ENCODE measurements around the gene VCP.
A peak's percentile ranks its signal among the peaks of the same experiment; 100 is the strongest.

VCP gene

DNA sequence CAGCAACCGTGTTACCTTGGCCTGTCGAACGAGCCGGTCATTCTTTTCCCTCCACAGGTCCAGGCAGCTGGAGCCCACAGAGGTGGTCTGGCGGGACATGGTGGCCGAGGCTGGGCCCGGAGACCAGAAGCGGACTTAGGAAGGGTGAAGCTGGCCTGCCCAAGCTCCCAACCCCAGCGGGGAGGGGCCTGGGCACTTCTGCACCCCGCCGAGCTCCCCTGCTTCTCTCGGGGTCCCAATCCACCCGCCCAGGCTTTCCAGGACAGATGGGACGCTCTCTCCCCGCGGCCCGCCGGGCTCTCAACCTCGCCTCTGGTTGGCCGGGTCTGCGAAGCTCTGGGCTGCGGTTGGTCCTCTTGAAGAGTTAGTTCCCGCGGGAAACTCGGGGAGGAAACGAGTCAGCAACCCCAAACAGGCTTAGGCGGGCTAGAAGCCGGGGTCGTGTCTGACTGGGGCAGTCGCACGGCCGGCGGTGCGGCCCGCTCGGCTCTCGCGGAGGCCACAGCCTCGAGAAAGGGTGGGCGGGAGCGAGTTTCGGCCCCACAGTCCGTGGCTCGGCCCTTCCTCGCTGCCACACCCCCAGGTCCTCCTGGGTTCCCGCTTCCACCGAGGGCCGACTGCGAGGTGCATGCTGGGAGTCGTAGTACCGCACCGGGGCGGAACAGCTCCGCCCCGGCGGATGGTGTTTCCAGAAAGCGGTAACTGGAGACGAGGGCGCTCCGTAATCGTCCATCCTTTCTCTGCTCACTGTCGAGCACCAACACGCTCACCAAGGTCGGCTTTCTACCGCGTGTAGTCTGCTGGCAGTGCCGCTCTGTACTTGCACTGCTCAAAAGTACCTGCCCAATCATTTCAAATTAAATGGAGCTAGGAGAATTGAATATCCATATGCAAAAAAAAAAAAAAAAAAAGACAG, 7.3 kb upstream of the VCP start, which contains the start of gene FANCG (continued):
- TF ChIP-seq ZFP41 (tag by site-specific recombination; IDR thresholded peaks at IDR 0.05; ENCODE audit: borderline replicate concordance), result no peak
- TF ChIP-seq REPIN1 (tag by site-specific recombination; IDR thresholded peaks at IDR 0.05; ENCODE audit: low read depth), result no peak
- TF ChIP-seq ZXDB (tag by site-specific recombination; IDR thresholded peaks at IDR 0.05), result peak; percentile 86
- no peak for TF ChIP-seq ZNF239 (tag by site-specific recombination; IDR thresholded peaks at IDR 0.05)
- TF ChIP-seq ZIC2 (tag by site-specific recombination; IDR thresholded peaks at IDR 0.05), result peak; percentile 36; the same call in 1 of the 2 replicates
- peak; percentile 67 for TF ChIP-seq ZNF660 (tag by site-specific recombination; IDR thresholded peaks at IDR 0.05)
- TF ChIP-seq SALL2 (tag by site-specific recombination; IDR thresholded peaks at IDR 0.05; ENCODE audit: borderline replicate concordance), result no peak
- no peak for TF ChIP-seq ZNF155 (tag by site-specific recombination; IDR thresholded peaks at IDR 0.05)
- TF ChIP-seq ZNF174 (tag by site-specific recombination; IDR thresholded peaks at IDR 0.05), result no peak
- no peak for TF ChIP-seq ZNF324 (tag by site-specific recombination; IDR thresholded peaks at IDR 0.05)
- no peak for TF ChIP-seq HOXD13 (CRISPR knock-in tag; IDR thresholded peaks at IDR 0.05; ENCODE audit: borderline replicate concordance)
- TF ChIP-seq ZNF654 (tag by site-specific recombination; IDR thresholded peaks at IDR 0.05; ENCODE audit: low read depth), result no peak
- TF ChIP-seq ZBTB1 (tag by site-specific recombination; IDR thresholded peaks at IDR 0.05), result no peak
- 0 out of 2 replicates have a peak, but pooled peaks have one; percentile 28 for TF ChIP-seq YY2 (tag by site-specific recombination; IDR thresholded peaks at IDR 0.05)
- TF ChIP-seq ZNF530 (tag by site-specific recombination; IDR thresholded peaks at IDR 0.05; ENCODE audit: low read depth), result no peak
- TF ChIP-seq ZNF529 (tag by site-specific recombination; IDR thresholded peaks at IDR 0.05; ENCODE audit: insufficient replicate concordance), result no peak
- TF ChIP-seq, protein P1, sequence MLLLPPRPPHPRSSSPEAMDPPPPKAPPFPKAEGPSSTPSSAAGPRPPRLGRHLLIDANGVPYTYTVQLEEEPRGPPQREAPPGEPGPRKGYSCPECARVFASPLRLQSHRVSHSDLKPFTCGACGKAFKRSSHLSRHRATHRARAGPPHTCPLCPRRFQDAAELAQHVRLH (tag by site-specific recombination; IDR thresholded peaks at IDR 0.05), result peak; percentile 39; the same call in 1 of the 2 replicates
- TF ChIP-seq ZNF175 (tag by site-specific recombination; IDR thresholded peaks at IDR 0.05), result no peak
- TF ChIP-seq GLIS1 (tag by site-specific recombination; IDR thresholded peaks at IDR 0.05), result 0 out of 2 replicates have a peak, but pooled peaks have one; percentile 28
- TF ChIP-seq ZNF560 (tag by site-specific recombination; IDR thresholded peaks at IDR 0.05; ENCODE audit: borderline replicate concordance), result no peak
- TF ChIP-seq ZSCAN23 (tag by site-specific recombination; IDR thresholded peaks at IDR 0.05), result no peak
- TF ChIP-seq, protein P2, sequence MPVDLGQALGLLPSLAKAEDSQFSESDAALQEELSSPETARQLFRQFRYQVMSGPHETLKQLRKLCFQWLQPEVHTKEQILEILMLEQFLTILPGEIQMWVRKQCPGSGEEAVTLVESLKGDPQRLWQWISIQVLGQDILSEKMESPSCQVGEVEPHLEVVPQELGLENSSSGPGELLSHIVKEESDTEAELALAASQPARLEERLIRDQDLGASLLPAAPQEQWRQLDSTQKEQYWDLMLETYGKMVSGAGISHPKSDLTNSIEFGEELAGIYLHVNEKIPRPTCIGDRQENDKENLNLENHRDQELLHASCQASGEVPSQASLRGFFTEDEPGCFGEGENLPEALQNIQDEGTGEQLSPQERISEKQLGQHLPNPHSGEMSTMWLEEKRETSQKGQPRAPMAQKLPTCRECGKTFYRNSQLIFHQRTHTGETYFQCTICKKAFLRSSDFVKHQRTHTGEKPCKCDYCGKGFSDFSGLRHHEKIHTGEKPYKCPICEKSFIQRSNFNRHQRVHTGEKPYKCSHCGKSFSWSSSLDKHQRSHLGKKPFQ (tag by site-specific recombination; IDR thresholded peaks at IDR 0.05), result no peak
- TF ChIP-seq GLIS2 (tag by site-specific recombination; IDR thresholded peaks at IDR 0.05), result peak; percentile 61
- TF ChIP-seq ZBTB21 (tag by site-specific recombination; IDR thresholded peaks at IDR 0.05), result no peak; the same call in 1 of the 2 replicates
- TF ChIP-seq OSR2 (tag by site-specific recombination; IDR thresholded peaks at IDR 0.05), result no peak
- TF ChIP-seq MZF1 (tag by site-specific recombination; IDR thresholded peaks at IDR 0.05; ENCODE audit: borderline replicate concordance), result no peak
- peak; percentile 99 for TF ChIP-seq ZBTB17 (tag by site-specific recombination; IDR thresholded peaks at IDR 0.05)
- peak; percentile 67; the same call in 1 of the 2 replicates for TF ChIP-seq ZNF561 (tag by site-specific recombination; IDR thresholded peaks at IDR 0.05; ENCODE audit: borderline replicate concordance)
- no peak for TF ChIP-seq ZNF404 (tag by site-specific recombination; IDR thresholded peaks at IDR 0.05)
- no peak for TF ChIP-seq ZNF658 (tag by site-specific recombination; IDR thresholded peaks at IDR 0.05)
- TF ChIP-seq TRIM28 (IDR thresholded peaks at IDR 0.05; ENCODE audit: borderline replicate concordance, low read length), result no peak
- TF ChIP-seq EGR2 (tag by site-specific recombination; IDR thresholded peaks at IDR 0.05; ENCODE audit: low read depth), result 0 out of 2 replicates have a peak, but pooled peaks have one; percentile 19
- TF ChIP-seq ZNF629 (tag by site-specific recombination; IDR thresholded peaks at IDR 0.05), result peak; percentile 57; the same call in 1 of the 2 replicates
- peak; percentile 91 for TF ChIP-seq ZNF121 (tag by site-specific recombination; IDR thresholded peaks at IDR 0.05)
- TF ChIP-seq, protein P3, sequence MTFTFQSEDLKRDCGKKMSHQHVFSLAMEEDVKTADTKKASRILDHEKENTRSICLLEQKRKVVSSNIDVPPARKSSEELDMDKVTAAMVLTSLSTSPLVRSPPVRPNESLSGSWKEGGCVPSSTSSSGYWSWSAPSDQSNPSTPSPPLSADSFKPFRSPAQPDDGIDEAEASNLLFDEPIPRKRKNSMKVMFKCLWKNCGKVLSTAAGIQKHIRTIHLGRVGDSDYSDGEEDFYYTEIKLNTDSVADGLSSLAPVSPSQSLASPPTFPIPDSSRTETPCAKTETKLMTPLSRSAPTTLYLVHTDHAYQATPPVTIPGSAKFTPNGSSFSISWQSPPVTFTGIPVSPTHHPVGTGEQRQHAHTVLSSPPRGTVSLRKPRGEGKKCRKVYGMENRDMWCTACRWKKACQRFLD (tag by site-specific recombination; IDR thresholded peaks at IDR 0.05), result no peak
- peak; percentile 85 for TF ChIP-seq KLF8 (tag by site-specific recombination; IDR thresholded peaks at IDR 0.05)
- TF ChIP-seq, protein P4, sequence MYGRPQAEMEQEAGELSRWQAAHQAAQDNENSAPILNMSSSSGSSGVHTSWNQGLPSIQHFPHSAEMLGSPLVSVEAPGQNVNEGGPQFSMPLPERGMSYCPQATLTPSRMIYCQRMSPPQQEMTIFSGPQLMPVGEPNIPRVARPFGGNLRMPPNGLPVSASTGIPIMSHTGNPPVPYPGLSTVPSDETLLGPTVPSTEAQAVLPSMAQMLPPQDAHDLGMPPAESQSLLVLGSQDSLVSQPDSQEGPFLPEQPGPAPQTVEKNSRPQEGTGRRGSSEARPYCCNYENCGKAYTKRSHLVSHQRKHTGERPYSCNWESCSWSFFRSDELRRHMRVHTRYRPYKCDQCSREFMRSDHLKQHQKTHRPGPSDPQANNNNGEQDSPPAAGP (tag by site-specific recombination; IDR thresholded peaks at IDR 0.05), result no peak; the same call in 1 of the 2 replicates
